Naive thymus-derived CD4-positive, alpha-beta T cell (primary cell): ENCODE results near the gene C12orf54. TPM values are rescaled to one million over a fixed set of nuclear protein-coding genes. Genes with fewer than 3 reads are reported as not detected.

ENCODE experiments used
- ATAC-seq: fragments of 150-1000 bp; cut with Tn5 transposase; 2 replicates; pipeline ENCODE4 v1.10.0; 2021; ENCODE audit warnings: mild to moderate bottlenecking, moderate library complexity
- CTCF ChIA-PET: fragments of 350-600 bp; sonication (Branson Sonifier 250); formaldehyde crosslinking; loops from one replicate; lab custom pipeline; 2021; ENCODE audit warnings: antibody characterized with exemption; lab: Charles Lee
- POLR2A ChIA-PET: fragments of 350-600 bp; sonication (Branson Sonifier 250); formaldehyde crosslinking; loops from one replicate; lab custom pipeline; 2021; ENCODE audit warnings: antibody characterized with exemption, inconsistent platforms; lab: Charles Lee
- DNase-seq, 9 donors: peaks; one replicate each; pipeline versions ENCODE4 v3.0.0 to v3.0.0-alpha.2; 2020 to 2022; ENCODE audit warnings: mixed read lengths in 1 of 9
- H3K27ac ChIP-seq: one replicate; pipeline ENCODE4 v1.7.0; 2013; ENCODE audit warnings: mild to moderate bottlenecking, low read depth, low read length, moderate library complexity
- H3K27me3 ChIP-seq, 2 donors: one replicate each; pipeline ENCODE4 v1.7.0; 2013; ENCODE audit warnings: low read length in 2 of 2, mild to moderate bottlenecking in 2 of 2, moderate library complexity in 2 of 2; ENCODE audit not compliant: control insufficient read depth in 2 of 2, insufficient read depth in 2 of 2
- H3K36me3 ChIP-seq, 3 experiments: 1 replicate in 2 of 3; 2 replicates in 1 of 3; pipeline ENCODE4 v1.7.0; 2013; ENCODE audit warnings: low read length in 3 of 3, mild to moderate bottlenecking in 3 of 3, moderate library complexity in 1 of 3; ENCODE audit not compliant: insufficient read depth in 3 of 3, control insufficient read depth in 2 of 3
- H3K4me1 ChIP-seq, 2 donors: one replicate each; pipeline ENCODE4 v1.7.0; 2013; ENCODE audit warnings: low read length in 2 of 2, mild to moderate bottlenecking in 2 of 2, moderate library complexity in 1 of 2; ENCODE audit not compliant: control insufficient read depth in 2 of 2, insufficient read depth in 2 of 2
- H3K4me3 ChIP-seq: 2 replicates; pipeline ENCODE4 v1.7.0; 2013; ENCODE audit warnings: mild to moderate bottlenecking, low read length
- H3K9me3 ChIP-seq, 3 experiments: 1 replicate in 2 of 3; 2 replicates in 1 of 3; pipeline ENCODE4 v1.7.0; 2013; ENCODE audit warnings: low read length in 3 of 3; ENCODE audit not compliant: control insufficient read depth in 2 of 3
- H3K27ac Mint-ChIP-seq, 9 donors: one replicate each; pipeline ENCODE4 v1.8.0; 2020 to 2022; ENCODE audit warnings: mixed read lengths in 9 of 9, mild to moderate bottlenecking in 8 of 9, moderate library complexity in 5 of 9, inconsistent platforms in 2 of 9
- H3K27me3 Mint-ChIP-seq, 5 donors: one replicate each; pipeline ENCODE4 v1.8.0; 2021 to 2022; ENCODE audit warnings: mixed read lengths in 5 of 5, mild to moderate bottlenecking in 1 of 5
- H3K36me3 Mint-ChIP-seq, 5 donors: one replicate each; pipeline ENCODE4 v1.8.0; 2020 to 2022; ENCODE audit warnings: mixed read lengths in 5 of 5, mild to moderate bottlenecking in 3 of 5, inconsistent platforms in 1 of 5
- H3K4me1 Mint-ChIP-seq, 7 donors: one replicate each; pipeline ENCODE4 v1.8.0; 2020 to 2022; ENCODE audit warnings: mixed read lengths in 7 of 7, mild to moderate bottlenecking in 3 of 7, inconsistent platforms in 1 of 7
- H3K4me3 Mint-ChIP-seq, 10 donors: one replicate each; pipeline ENCODE4 v1.8.0; 2020 to 2022; ENCODE audit warnings: mild to moderate bottlenecking in 10 of 10, mixed read lengths in 10 of 10, moderate library complexity in 6 of 10, inconsistent platforms in 2 of 10
- H3K9me3 Mint-ChIP-seq, 11 donors: one replicate each; pipeline ENCODE4 v1.8.0; 2020 to 2022; ENCODE audit warnings: mixed read lengths in 11 of 11, mild to moderate bottlenecking in 4 of 11, inconsistent platforms in 1 of 11, moderate library complexity in 1 of 11
- intact Hi-C, 2 donors: fragments of 100-400 bp; cut with micrococcal nuclease; formaldehyde crosslinking; loops; one replicate each; pipeline ENCODE4 v1.15.1; 2023
- polyA plus RNA-seq, 2 donors: library from polyadenylated mRNA; unstranded; fragments of 300-500 nt; fragmentation: Illumina TruSeq; gene quantifications; one replicate each; pipeline ENCODE4 v1.2.3, GENCODE V29; 2021
- total RNA-seq, 6 experiments: library from RNA in 5 of 6; stranded (reverse) in 5 of 6; gene quantifications; 1 replicate in 5 of 6; 2 replicates in 1 of 6; pipeline ENCODE4 v1.2.3 and lab custom pipeline; 2021 to 2026

C12orf54 gene
- total and polyA plus RNA-seq, 7 experiments from 2014 or later, result not detected

- Mint-ChIP-seq H3K36me3 (no peaks in the 10 kb centered on the region), H3K9me3 (peaks cover 0 to 2% (median 0%) of the 10 kb centered on the region in 11 donors), H3K27me3 (peaks cover 0 to 6% (median 3%) of the 10 kb centered on the region in 5 donors), H3K4me3 (no peak overlapping the region), H3K27ac (no peak overlapping the region), H3K4me1 (peaks cover 0 to 4% (median 0%) of the 10 kb centered on the region in 7 donors)
- H3K36me3 ChIP-seq, result no peaks in the 10 kb centered on the region
- peak; percentile 47 for ATAC-seq
- no peak overlapping the region for H3K4me3 ChIP-seq
- H3K27me3 ChIP-seq, result no peaks in the 10 kb centered on the region
- no peaks in the 10 kb centered on the region for H3K9me3 ChIP-seq
- no peaks in the 10 kb centered on the region for H3K4me1 ChIP-seq
- POLR2A ChIA-PET, result interaction anchor here (0.8 kb wide), 1 partner anchor 37 kb away, joined by 3 read pairs; no protein-coding TSS in a partner anchor
- peak in 8 of 9 donors; percentile 22 to 45 (median 34) for DNase-seq
- no peak overlapping the region for H3K27ac ChIP-seq
- CTCF ChIA-PET, result interaction anchor here (0.6 to 3.9 kb wide), 8 partner anchors 11 to 1768 kb away, joined by 3 to 49 read pairs (median 4); no protein-coding TSS in a partner anchor
- intact Hi-C loops, result loop anchor here (1.0 to 5.0 kb wide), 2 partner anchors 76 to 255 kb away; no protein-coding TSS in a partner anchor
These were observed 60.1 kb downstream of the C12orf54 start for GRCh38 chr12:48542300-48542928.

- no peak overlapping the region for H3K4me3 Mint-ChIP-seq
- peaks cover 0 to 20% (median 9%) of the 10 kb centered on the region in 5 donors for H3K27me3 Mint-ChIP-seq
- ATAC-seq, result no peak
- no peak overlapping the region for H3K27ac Mint-ChIP-seq
- intact Hi-C loops, result no loop called here
- POLR2A ChIA-PET, result no interaction called here
- no peak overlapping the region for H3K4me3 ChIP-seq
- H3K27ac ChIP-seq, result no peak overlapping the region
- CTCF ChIA-PET, result interaction anchor here (0.6 to 1.3 kb wide), 3 partner anchors 15 to 72 kb away, joined by 3 to 5 read pairs (median 3); no protein-coding TSS in a partner anchor
- H3K27me3 ChIP-seq, result no peaks in the 10 kb centered on the region
- peaks cover 0 to 25% (median 6%) of the 10 kb centered on the region in 11 donors for H3K9me3 Mint-ChIP-seq
- no peaks in the 10 kb centered on the region for H3K36me3 ChIP-seq
- no peaks in the 10 kb centered on the region for H3K4me1 ChIP-seq
- H3K9me3 ChIP-seq, result no peaks in the 10 kb centered on the region
- DNase-seq, result no peak
- H3K4me1 Mint-ChIP-seq, result peaks cover 0 to 4% (median 0%) of the 10 kb centered on the region in 7 donors
- H3K36me3 Mint-ChIP-seq, result no peaks in the 10 kb centered on the region
These were observed 63.7 kb downstream of the C12orf54 start for GRCh38 chr12:48545833-48546469.

Other genes starting within 250 kb of the C12orf54 start
- gene ZNF641, start 131.6 kb upstream of the C12orf54 start, total RNA-seq, result 10 to 100 TPM; 22.1 to 50.3 (median 30.1) TPM
- 10 to 100 TPM; 13.4 to 20.7 TPM for gene ZNF641, start 131.6 kb upstream of the C12orf54 start, polyA plus RNA-seq
- gene ANP32D, start 9.9 kb upstream of the C12orf54 start, total RNA-seq, result not detected
- not detected for gene ANP32D, start 9.9 kb upstream of the C12orf54 start, polyA plus RNA-seq
- not detected for gene OR8S1, start 43.1 kb downstream of the C12orf54 start, total RNA-seq
- gene OR8S1, start 43.1 kb downstream of the C12orf54 start, polyA plus RNA-seq, result not detected
- not detected for gene LALBA, start 87.5 kb downstream of the C12orf54 start, total RNA-seq
- gene LALBA, start 87.5 kb downstream of the C12orf54 start, polyA plus RNA-seq, result not detected
- 100 to 1,000 TPM in 1 of 5 experiments, 10 to 100 TPM in 4; 37.5 to 117 (median 74.4) TPM for gene KANSL2, start 199.7 kb downstream of the C12orf54 start, total RNA-seq
- gene KANSL2, start 199.7 kb downstream of the C12orf54 start, polyA plus RNA-seq, result 10 to 100 TPM; 33.4 to 50.8 TPM
- gene CCNT1, start 234.2 kb downstream of the C12orf54 start, total RNA-seq, result 100 to 1,000 TPM in 1 of 5 experiments, 10 to 100 TPM in 4; 62.5 to 127 (median 76.6) TPM
- 10 to 100 TPM; 11.7 to 23.8 TPM for gene CCNT1, start 234.2 kb downstream of the C12orf54 start, polyA plus RNA-seq